Neuronal stem cell (in vitro differentiated cells): Measurements from ENCODE around the gene GUCD1.

Experiments used
- DNase-seq: peaks from one replicate; pipeline ENCODE4 v3.0.0-alpha.2; 2013; ENCODE audit warnings: low spot score
- H2AFZ ChIP-seq: one replicate; pipeline ENCODE4 v1.6.1; 2013; ENCODE audit warnings: mild to moderate bottlenecking, low read length, inconsistent platforms
- H2AK5ac ChIP-seq: 2 replicates; pipeline ENCODE4 v1.6.1; 2013; ENCODE audit warnings: low read depth, mild to moderate bottlenecking, inconsistent platforms, low read length, moderate library complexity, mixed read lengths
- H2BK120ac ChIP-seq: 2 replicates; pipeline ENCODE4 v1.6.1; 2013; ENCODE audit warnings: low read depth, mild to moderate bottlenecking, inconsistent platforms, low read length, moderate library complexity, mixed read lengths
- H2BK12ac ChIP-seq: one replicate; pipeline ENCODE4 v1.6.1; 2013; ENCODE audit warnings: low read length, inconsistent platforms
- H2BK15ac ChIP-seq: 2 replicates; pipeline ENCODE4 v1.6.1; 2013; ENCODE audit warnings: mild to moderate bottlenecking, low read length, inconsistent platforms, mixed read lengths
- H2BK5ac ChIP-seq: one replicate; pipeline ENCODE4 v1.6.1; 2013; ENCODE audit warnings: inconsistent platforms, mild to moderate bottlenecking, low read length, moderate library complexity
- H3K14ac ChIP-seq: one replicate; pipeline ENCODE4 v1.6.1; 2013; ENCODE audit warnings: low read length, inconsistent platforms
- H3K18ac ChIP-seq: 2 replicates; pipeline ENCODE4 v1.6.1; 2013; ENCODE audit warnings: low read length, inconsistent platforms
- H3K23ac ChIP-seq: 2 replicates; pipeline ENCODE4 v1.6.1; 2013; ENCODE audit warnings: low read depth, mild to moderate bottlenecking, mixed read lengths, low read length, inconsistent platforms; ENCODE audit not compliant: poor library complexity
- H3K27ac ChIP-seq: replicated peaks from 3 replicates; pipeline ENCODE4 v1.5.1; 2013; ENCODE audit warnings: low read length, inconsistent platforms
- H3K27me3 ChIP-seq, 3 experiments: 2 replicates each; pipeline ENCODE4 v1.6.1; 2013; ENCODE audit warnings: low read length in 3 of 3, mild to moderate bottlenecking in 2 of 3, inconsistent platforms in 1 of 3, low read depth in 1 of 3, mixed read lengths in 1 of 3, moderate library complexity in 1 of 3; ENCODE audit not compliant: control insufficient read depth in 3 of 3, insufficient read depth in 3 of 3
- H3K36me3 ChIP-seq, 2 donors: replicated peaks in 1 of 2; 2 replicates each; pipeline ENCODE4 v1.6.1; 2013; ENCODE audit warnings: low read length in 2 of 2; ENCODE audit not compliant: control insufficient read depth in 2 of 2, insufficient read depth in 2 of 2
- H3K4ac ChIP-seq: 2 replicates; pipeline ENCODE4 v1.6.1; 2013; ENCODE audit warnings: inconsistent platforms, mild to moderate bottlenecking, low read length, moderate library complexity
- H3K4me1 ChIP-seq, 2 donors: 1 replicate in 1 of 2; 2 replicates in 1 of 2; pipeline ENCODE4 v1.6.1; 2013; ENCODE audit warnings: low read length in 2 of 2, low read depth in 1 of 2; ENCODE audit not compliant: control insufficient read depth in 2 of 2, insufficient read depth in 1 of 2
- H3K4me2 ChIP-seq: one replicate; pipeline ENCODE4 v1.6.1; 2013; ENCODE audit warnings: mild to moderate bottlenecking, low read length, inconsistent platforms; ENCODE audit not compliant: insufficient read depth, poor library complexity, severe bottlenecking
- H3K4me3 ChIP-seq, 2 donors: 2 replicates each; pipeline ENCODE4 v1.5.1; 2013; ENCODE audit warnings: low read length in 2 of 2, mild to moderate bottlenecking in 2 of 2, inconsistent platforms in 1 of 2, moderate library complexity in 1 of 2
- H3K79me1 ChIP-seq: one replicate; pipeline ENCODE4 v1.6.1; 2013; ENCODE audit warnings: low read depth, mild to moderate bottlenecking, inconsistent platforms, low read length, moderate library complexity
- H3K9ac ChIP-seq: one replicate; pipeline ENCODE4 v1.6.1; 2013; ENCODE audit warnings: mild to moderate bottlenecking, low read depth, low read length, inconsistent platforms; ENCODE audit not compliant: poor library complexity
- H3K9me3 ChIP-seq, 2 donors: replicated peaks in 1 of 2; 2 replicates each; pipeline versions ENCODE3 to v1.6.1; 2013; ENCODE audit warnings: low read length in 2 of 2, mild to moderate bottlenecking in 2 of 2, inconsistent platforms in 1 of 2, low read depth in 1 of 2, mixed read lengths in 1 of 2, moderate library complexity in 1 of 2; ENCODE audit not compliant: control insufficient read depth in 2 of 2, insufficient read depth in 1 of 2
- H4K8ac ChIP-seq: one replicate; pipeline ENCODE4 v1.6.1; 2013; ENCODE audit warnings: low read depth, mild to moderate bottlenecking, inconsistent platforms, low read length, moderate library complexity
- H4K91ac ChIP-seq: one replicate; pipeline ENCODE4 v1.6.1; 2013; ENCODE audit warnings: low read length, low read depth, mild to moderate bottlenecking, inconsistent platforms; ENCODE audit not compliant: poor library complexity
- WGBS, 2 donors: extraction: QIAGEN DNeasy Blood & Tissue Kit; methylation state at CpG; one replicate each; pipeline ENCODE4 v1.1.7; 2013; ENCODE audit warnings: missing lambda C conversion rate in 2 of 2, mixed read lengths in 1 of 2; ENCODE audit not compliant: insufficient read length in 2 of 2, insufficient replicate concordance in 1 of 2; ENCODE audit errors: extremely low coverage in 2 of 2; 5-methylcytosine and 5-hydroxymethylcytosine counted together

GUCD1 gene

GRCh38 chr22:24566899-24567511, 12.1 kb upstream of the GUCD1 start:
- no peaks in the 10 kb centered on the region for H3K4me1 ChIP-seq
- no peak overlapping the region for H2BK5ac ChIP-seq
- no peak overlapping the region for H3K9ac ChIP-seq
- no peak overlapping the region for H4K8ac ChIP-seq
- H3K9me3 ChIP-seq, result peaks cover 0 to 3% of the 10 kb centered on the region in 2 donors
- no peak overlapping the region for H2BK15ac ChIP-seq
- no peak overlapping the region for H2AK5ac ChIP-seq
- H4K91ac ChIP-seq, result no peak overlapping the region
- H3K36me3 ChIP-seq, result peaks cover 29 to 91% of the 10 kb centered on the region in 2 donors
- no peak overlapping the region for H2BK12ac ChIP-seq
- DNase-seq, result no peak
- WGBS, 2 donors, result no CpG with 5 or more reads among the region's 8 CpGs
- no peak overlapping the region for H3K4me2 ChIP-seq
- no peak overlapping the region for H3K4me3 ChIP-seq
- peaks cover 20% of the 10 kb centered on the region for H3K79me1 ChIP-seq
- H2BK120ac ChIP-seq, result no peak overlapping the region
- no peak overlapping the region for H2AFZ ChIP-seq
- no peak overlapping the region for H3K23ac ChIP-seq
- H3K27ac ChIP-seq, result no peak overlapping the region
- no peaks in the 10 kb centered on the region for H3K27me3 ChIP-seq
- H3K14ac ChIP-seq, result no peak overlapping the region
- H3K4ac ChIP-seq, result no peak overlapping the region
- H3K18ac ChIP-seq, result no peak overlapping the region

GRCh38 chr22:24565077-24565476, 10.1 kb upstream of the GUCD1 start:
- H2AK5ac ChIP-seq, result no peak overlapping the region
- no CpG with 5 or more reads among the region's 2 CpGs for WGBS, 2 donors
- H2BK12ac ChIP-seq, result no peak overlapping the region
- DNase-seq, result no peak
- no peak overlapping the region for H3K18ac ChIP-seq
- H3K14ac ChIP-seq, result no peak overlapping the region
- H3K27ac ChIP-seq, result no peak overlapping the region
- peaks cover 33 to 90% of the 10 kb centered on the region in 2 donors for H3K36me3 ChIP-seq
- H3K4me3 ChIP-seq, result no peak overlapping the region
- H2BK120ac ChIP-seq, result no peak overlapping the region
- H3K4me1 ChIP-seq, result no peaks in the 10 kb centered on the region
- no peak overlapping the region for H3K23ac ChIP-seq
- H2AFZ ChIP-seq, result no peak overlapping the region
- no peak overlapping the region for H4K91ac ChIP-seq
- H3K4me2 ChIP-seq, result no peak overlapping the region
- peaks cover 0 to 3% of the 10 kb centered on the region in 2 donors for H3K9me3 ChIP-seq
- no peak overlapping the region for H3K9ac ChIP-seq
- peaks cover 16% of the 10 kb centered on the region for H3K79me1 ChIP-seq
- no peak overlapping the region for H2BK15ac ChIP-seq
- H4K8ac ChIP-seq, result no peak overlapping the region
- H3K27me3 ChIP-seq, result no peaks in the 10 kb centered on the region
- H2BK5ac ChIP-seq, result no peak overlapping the region
- H3K4ac ChIP-seq, result no peak overlapping the region

- peaks cover 0 to 3% of the 10 kb centered on the region in 2 donors for H3K9me3 ChIP-seq
- no peak overlapping the region for H2BK15ac ChIP-seq
- no peak overlapping the region for H3K9ac ChIP-seq
- no peak overlapping the region for H2BK120ac ChIP-seq
- no peak overlapping the region for H2AK5ac ChIP-seq
- H2BK5ac ChIP-seq, result no peak overlapping the region
- no peak overlapping the region for H3K23ac ChIP-seq
- no peaks in the 10 kb centered on the region for H3K27me3 ChIP-seq
- H3K4me1 ChIP-seq, result no peaks in the 10 kb centered on the region
- peaks cover 35 to 90% of the 10 kb centered on the region in 2 donors for H3K36me3 ChIP-seq
- H3K4me3 ChIP-seq, result peak overlapping the region in 1 of 2 donors; percentile 36
- DNase-seq, result no peak
- H3K27ac ChIP-seq, result no peak overlapping the region
- no peak overlapping the region for H3K14ac ChIP-seq
- H4K8ac ChIP-seq, result no peak overlapping the region
- H3K4me2 ChIP-seq, result no peak overlapping the region
- H2BK12ac ChIP-seq, result no peak overlapping the region
- H3K18ac ChIP-seq, result no peak overlapping the region
- H2AFZ ChIP-seq, result no peak overlapping the region
- H3K4ac ChIP-seq, result no peak overlapping the region
- no peak overlapping the region for H4K91ac ChIP-seq
- H3K79me1 ChIP-seq, result peaks cover 18% of the 10 kb centered on the region
- no CpG with 5 or more reads among the region's 2 CpGs for WGBS, 2 donors
Measured at GRCh38 chr22:24564376-24565058, 9.6 kb upstream of the GUCD1 start.

GRCh38 chr22:24563246-24563645, 8.3 kb upstream of the GUCD1 start:
- Histone ChIP-seq H3K4me1 (no peaks in the 10 kb centered on the region), H3K9me3 (peaks cover 0 to 3% of the 10 kb centered on the region in 2 donors), H2BK120ac (no peak overlapping the region), H3K79me1 (peaks cover 21% of the 10 kb centered on the region), H3K23ac (no peak overlapping the region), H2BK15ac (no peak overlapping the region), H3K36me3 (peaks cover 36 to 94% of the 10 kb centered on the region in 2 donors), H2AK5ac (no peak overlapping the region), H3K27ac (no peak overlapping the region), H2BK5ac (no peak overlapping the region), H3K4me2 (no peak overlapping the region), H4K91ac (no peak overlapping the region), H2BK12ac (no peak overlapping the region), H2AFZ (no peak overlapping the region), H3K18ac (no peak overlapping the region), H3K9ac (no peak overlapping the region), H3K4ac (no peak overlapping the region), H3K14ac (no peak overlapping the region), H3K27me3 (no peaks in the 10 kb centered on the region), H3K4me3 (no peak overlapping the region), H4K8ac (no peak overlapping the region)
- no peak for DNase-seq
- no CpG with 5 or more reads among the region's 2 CpGs for WGBS, 2 donors
